ENCODE results near the gene COL8A2.

The COL8A2 gene

DNA sequence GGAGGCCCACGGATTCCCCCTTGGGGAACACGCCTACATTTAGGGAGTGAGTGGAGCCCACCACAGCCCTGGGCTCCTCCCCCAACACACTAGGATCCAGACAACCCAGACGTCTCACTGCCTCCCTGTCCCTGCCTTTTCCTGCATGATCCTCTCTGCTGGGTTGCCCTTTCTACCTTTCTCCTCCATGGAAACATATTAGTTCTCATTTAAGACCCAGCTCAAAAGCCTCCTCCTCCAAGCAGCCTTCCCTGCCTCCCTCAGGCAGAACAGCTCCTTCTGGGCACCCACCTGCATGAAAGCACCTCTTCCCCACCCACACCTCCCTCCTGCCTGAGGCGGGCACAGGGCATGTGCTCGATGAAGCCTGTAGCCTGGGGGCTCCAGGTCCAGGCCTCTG, 10.7 kb downstream of the COL8A2 start (continued):
- 0 out of 2 replicates have a peak, but pooled peaks have one; percentile 45 for TF ChIP-seq ZNF664 (tag by site-specific recombination; IDR thresholded peaks at IDR 0.05)
- no peak for TF ChIP-seq ZNF19 (tag by site-specific recombination; IDR thresholded peaks at IDR 0.05; ENCODE audit: low read depth)
- TF ChIP-seq SP2 (tag by site-specific recombination; IDR thresholded peaks at IDR 0.05) = 0 out of 2 replicates have a peak, but pooled peaks have one; percentile 8
- TF ChIP-seq KLF16 (tag by site-specific recombination; IDR thresholded peaks at IDR 0.05) = no peak
- no peak for TF ChIP-seq ZXDB (tag by site-specific recombination; IDR thresholded peaks at IDR 0.05)

DNA sequence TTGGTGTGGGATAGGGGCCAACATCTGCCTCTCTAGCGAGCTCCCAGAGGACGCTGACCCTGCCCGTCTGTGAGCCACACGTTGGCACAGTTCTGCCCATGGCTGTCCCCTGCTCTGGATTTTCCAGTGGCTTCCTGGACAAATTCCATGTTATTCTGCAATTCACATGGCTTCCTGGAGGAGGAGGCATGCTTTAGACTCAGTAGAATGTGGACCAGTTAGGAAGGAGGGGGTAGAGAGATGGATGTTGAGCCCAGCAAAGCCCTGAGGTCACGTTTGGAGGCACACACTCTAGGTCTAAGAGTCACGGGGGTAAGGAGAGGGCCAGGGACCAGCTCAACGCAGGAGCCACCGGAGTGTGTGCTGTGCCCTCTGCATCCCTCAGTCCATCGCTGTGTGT, 12.2 kb downstream of the COL8A2 start:
- TF ChIP-seq, protein P1, sequence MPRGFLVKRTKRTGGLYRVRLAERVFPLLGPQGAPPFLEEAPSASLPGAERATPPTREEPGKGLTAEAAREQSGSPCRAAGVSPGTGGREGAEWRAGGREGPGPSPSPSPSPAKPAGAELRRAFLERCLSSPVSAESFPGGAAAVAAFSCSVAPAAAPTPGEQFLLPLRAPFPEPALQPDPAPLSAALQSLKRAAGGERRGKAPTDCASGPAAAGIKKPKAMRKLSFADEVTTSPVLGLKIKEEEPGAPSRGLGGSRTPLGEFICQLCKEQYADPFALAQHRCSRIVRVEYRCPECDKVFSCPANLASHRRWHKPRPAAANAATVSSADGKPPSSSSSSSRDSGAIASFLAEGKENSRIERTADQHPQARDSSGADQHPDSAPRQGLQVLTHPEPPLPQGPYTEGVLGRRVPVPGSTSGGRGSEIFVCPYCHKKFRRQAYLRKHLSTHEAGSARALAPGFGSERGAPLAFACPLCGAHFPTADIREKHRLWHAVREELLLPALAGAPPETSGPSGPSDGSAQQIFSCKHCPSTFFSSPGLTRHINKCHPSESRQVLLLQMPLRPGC (tag by site-specific recombination; IDR thresholded peaks at IDR 0.05) = no peak
- no peak for TF ChIP-seq ZNF624 (tag by site-specific recombination; IDR thresholded peaks at IDR 0.05)
- no peak for TF ChIP-seq PRDM1 (tag by site-specific recombination; IDR thresholded peaks at IDR 0.05)
- no peak for TF ChIP-seq ZNF558 (tag by site-specific recombination; IDR thresholded peaks at IDR 0.05)
- no peak for TF ChIP-seq ZNF157 (tag by site-specific recombination; IDR thresholded peaks at IDR 0.05)
- ChIA-PET CTCF (interaction anchor here (0.5 to 7.5 kb wide), 2 partner anchors 21 to 238 kb away, joined by 3 to 65 read pairs; no protein-coding TSS in a partner anchor), POLR2A (interaction anchor here (1.1 kb wide), 1 partner anchor 20 kb away, joined by 9 read pairs; no protein-coding TSS in a partner anchor)
- H3K4me1 ChIP-seq (ENCODE audit: control insufficient read depth, insufficient read depth, low read length) = no peaks in the 10 kb centered on the region
- no peaks in the 10 kb centered on the region for H3K9me3 ChIP-seq (ENCODE audit: control insufficient read depth, insufficient read depth, low read depth, low read length)
- no peaks in the 10 kb centered on the region for H3K36me3 ChIP-seq (ENCODE audit: control insufficient read depth in 2 of 2, insufficient read depth in 1 of 2, low read length in 2 of 2)
- no peak overlapping the region for H3K27ac ChIP-seq (ENCODE audit: extremely low read depth, low read depth, low read length)
- H3K4me3 ChIP-seq (ENCODE audit: low read depth, low read length) = no peak overlapping the region

DNA sequence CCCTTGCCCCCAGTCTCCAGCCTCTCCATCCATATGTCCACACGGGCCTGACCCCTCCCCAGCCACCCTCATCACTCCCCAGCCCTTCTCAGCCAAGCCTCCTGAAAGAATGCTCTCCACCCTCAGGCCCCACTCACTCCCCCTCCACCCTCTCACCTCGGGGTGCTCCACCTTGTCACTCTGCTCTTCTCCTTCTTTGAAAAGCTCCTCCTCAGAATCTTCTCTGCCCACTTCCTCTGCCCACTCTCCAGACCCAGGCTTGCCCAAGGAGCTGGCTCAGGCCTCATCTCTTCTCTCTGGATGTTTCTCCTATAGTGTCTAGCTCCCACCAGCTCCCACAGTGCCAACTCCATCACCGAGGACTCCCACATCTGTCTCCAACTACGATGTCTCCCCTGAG, 13.9 kb downstream of the COL8A2 start:
- TF ChIP-seq EGR2 (tag by site-specific recombination; IDR thresholded peaks at IDR 0.05; ENCODE audit: low read depth) (peak; percentile 91), ZNF654 (tag by site-specific recombination; IDR thresholded peaks at IDR 0.05; ENCODE audit: low read depth) (no peak), ZFHX2 (tag by site-specific recombination; conservative IDR thresholded peaks at IDR 0.05) (peak; percentile 81)
- no peaks in the 10 kb centered on the region for H3K36me3 ChIP-seq (ENCODE audit: control insufficient read depth in 2 of 2, insufficient read depth in 1 of 2, low read length in 2 of 2)
- no peaks in the 10 kb centered on the region for H3K9me3 ChIP-seq (ENCODE audit: control insufficient read depth, insufficient read depth, low read depth, low read length)
- no peaks in the 10 kb centered on the region for H3K4me1 ChIP-seq (ENCODE audit: control insufficient read depth, insufficient read depth, low read length)
- ChIA-PET CTCF (interaction anchor here (1.4 to 4.6 kb wide), 3 partner anchors 11 to 77 kb away, joined by 6 to 38 read pairs (median 10); no protein-coding TSS in a partner anchor), POLR2A (interaction anchor here (0.6 kb wide), 1 partner anchor 118 kb away, joined by 4 read pairs; no protein-coding TSS in a partner anchor)
- H3K27ac ChIP-seq (ENCODE audit: extremely low read depth, low read depth, low read length) = no peak overlapping the region
- H3K4me3 ChIP-seq (ENCODE audit: low read depth, low read length) = no peak overlapping the region

DNA sequence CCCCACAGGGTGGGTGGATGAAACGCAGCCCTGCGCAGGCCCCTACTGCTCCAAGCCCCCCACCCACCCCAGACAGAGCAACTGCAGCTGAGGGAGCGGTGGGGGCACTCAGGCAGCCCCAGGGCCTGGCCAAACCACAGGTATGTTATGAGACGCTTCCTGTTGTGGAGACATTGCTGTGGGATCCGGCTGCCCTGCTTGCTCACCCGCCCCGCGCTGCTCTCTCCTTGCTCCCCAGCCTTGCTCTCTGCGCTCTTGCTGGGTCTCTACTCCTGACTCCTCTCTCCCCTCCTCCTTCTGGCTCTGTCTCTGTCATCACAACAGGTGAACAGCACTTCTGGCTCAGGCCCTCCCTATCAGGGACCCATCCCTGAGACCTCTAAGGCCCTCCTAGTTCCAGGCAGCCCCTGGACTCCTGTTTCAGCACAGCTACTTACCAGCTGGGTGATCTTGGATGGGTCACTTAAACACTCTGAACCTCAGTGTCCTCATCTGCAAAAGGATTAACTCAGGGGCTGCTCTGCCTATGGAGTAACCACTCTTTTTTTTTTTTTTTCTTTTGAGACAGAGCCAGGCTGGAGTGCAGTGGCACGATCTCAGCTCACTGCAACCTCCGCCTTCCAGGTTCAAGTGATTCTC, 15.9 kb downstream of the COL8A2 start:
- Histone ChIP-seq H3K4me1 (ENCODE audit: control insufficient read depth, insufficient read depth, low read length) (no peaks in the 10 kb centered on the region), H3K4me3 (ENCODE audit: low read depth, low read length) (no peak overlapping the region), H3K36me3 (ENCODE audit: control insufficient read depth in 2 of 2, insufficient read depth in 1 of 2, low read length in 2 of 2) (no peaks in the 10 kb centered on the region), H3K9me3 (ENCODE audit: control insufficient read depth, insufficient read depth, low read depth, low read length) (no peaks in the 10 kb centered on the region), H3K27ac (ENCODE audit: extremely low read depth, low read depth, low read length) (no peak overlapping the region)
- CTCF ChIA-PET = interaction anchor here (0.5 to 4.6 kb wide), 7 partner anchors 13 to 179 kb away, joined by 3 to 38 read pairs (median 5); partner anchors contain the start of gene TRAPPC3
- TF ChIP-seq PRDM1 (tag by site-specific recombination; IDR thresholded peaks at IDR 0.05) = no peak
- TF ChIP-seq ZNF529 (tag by site-specific recombination; IDR thresholded peaks at IDR 0.05; ENCODE audit: insufficient replicate concordance) = no peak
- TF ChIP-seq SCRT2 (tag by site-specific recombination; IDR thresholded peaks at IDR 0.05) = peak; percentile 40; the same call in 1 of the 2 replicates
- TF ChIP-seq, protein P2, sequence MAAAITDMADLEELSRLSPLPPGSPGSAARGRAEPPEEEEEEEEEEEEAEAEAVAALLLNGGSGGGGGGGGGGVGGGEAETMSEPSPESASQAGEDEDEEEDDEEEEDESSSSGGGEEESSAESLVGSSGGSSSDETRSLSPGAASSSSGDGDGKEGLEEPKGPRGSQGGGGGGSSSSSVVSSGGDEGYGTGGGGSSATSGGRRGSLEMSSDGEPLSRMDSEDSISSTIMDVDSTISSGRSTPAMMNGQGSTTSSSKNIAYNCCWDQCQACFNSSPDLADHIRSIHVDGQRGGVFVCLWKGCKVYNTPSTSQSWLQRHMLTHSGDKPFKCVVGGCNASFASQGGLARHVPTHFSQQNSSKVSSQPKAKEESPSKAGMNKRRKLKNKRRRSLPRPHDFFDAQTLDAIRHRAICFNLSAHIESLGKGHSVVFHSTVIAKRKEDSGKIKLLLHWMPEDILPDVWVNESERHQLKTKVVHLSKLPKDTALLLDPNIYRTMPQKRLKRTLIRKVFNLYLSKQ (tag by site-specific recombination; IDR thresholded peaks at IDR 0.05; ENCODE audit: borderline replicate concordance) = no peak
- POLR2A ChIA-PET = interaction anchor here (0.6 kb wide), 1 partner anchor 179 kb away, joined by 3 read pairs; no protein-coding TSS in a partner anchor
